CD14-positive monocyte (primary cell): Measurements from ENCODE around the gene RAI1. TPM values are rescaled to one million over a fixed set of nuclear protein-coding genes. Genes with fewer than 3 reads are reported as not detected.

Experiments
- DNase-seq, 3 donors: peaks; one replicate each; pipeline ENCODE4 v3.0.0-alpha.2; 2011 to 2022
- H2AFZ ChIP-seq: 2 replicates; pipeline ENCODE4 v1.6.0; 2012; ENCODE audit warnings: mild to moderate bottlenecking, low read depth, low read length, inconsistent platforms; ENCODE audit not compliant: insufficient read depth, poor library complexity, severe bottlenecking
- H3K27ac ChIP-seq, 2 donors: 1 replicate in 1 of 2; 2 replicates in 1 of 2; pipeline ENCODE4 v1.5.1; 2012 to 2013; ENCODE audit warnings: low read length in 2 of 2, control low read depth in 1 of 2, inconsistent platforms in 1 of 2, low read depth in 1 of 2, mild to moderate bottlenecking in 1 of 2
- H3K27me3 ChIP-seq, 2 donors: one replicate each; pipeline versions ENCODE4 v1.6.0 to v1.6.1; 2011 to 2013; ENCODE audit warnings: low read length in 2 of 2; ENCODE audit not compliant: control insufficient read depth in 2 of 2, insufficient read depth in 2 of 2
- H3K36me3 ChIP-seq, 2 donors: replicated peaks in 1 of 2; 1 replicate in 1 of 2; 2 replicates in 1 of 2; pipeline versions ENCODE4 v1.5.1 to v1.6.1; 2012 to 2013; ENCODE audit warnings: low read length in 2 of 2, control low read depth in 1 of 2, inconsistent platforms in 1 of 2, mild to moderate bottlenecking in 1 of 2; ENCODE audit not compliant: insufficient read depth in 2 of 2, control insufficient read depth in 1 of 2
- H3K4me1 ChIP-seq, 2 donors: 1 replicate in 1 of 2; 2 replicates in 1 of 2; pipeline versions ENCODE4 v1.5.1 to v1.6.1; 2012 to 2013; ENCODE audit warnings: low read length in 2 of 2, control low read depth in 1 of 2, inconsistent platforms in 1 of 2, mild to moderate bottlenecking in 1 of 2, moderate library complexity in 1 of 2; ENCODE audit not compliant: insufficient read depth in 2 of 2, control insufficient read depth in 1 of 2
- H3K4me2 ChIP-seq: replicated peaks from 2 replicates; pipeline ENCODE3; 2012; ENCODE audit warnings: low read length, moderate library complexity, mild to moderate bottlenecking; ENCODE audit not compliant: poor library complexity, severe bottlenecking; ENCODE audit errors: extremely low read depth
- H3K4me3 ChIP-seq, 3 experiments: fragments of 200-600 bp in 1 of 3; sonication (generic) in 1 of 3; replicated peaks in 1 of 3; 1 replicate in 2 of 3; 2 replicates in 1 of 3; pipeline ENCODE4 v1.5.1; 2011 to 2013; ENCODE audit warnings: low read length in 3 of 3, mild to moderate bottlenecking in 3 of 3, control low read depth in 2 of 3, low read depth in 2 of 3, inconsistent platforms in 1 of 3, moderate library complexity in 1 of 3
- H3K79me2 ChIP-seq: 2 replicates; pipeline ENCODE4 v1.6.0; 2012; ENCODE audit warnings: mild to moderate bottlenecking, control low read depth, inconsistent platforms, low read length, moderate library complexity; ENCODE audit not compliant: insufficient read depth
- H3K9ac ChIP-seq: 2 replicates; pipeline ENCODE4 v1.6.0; 2017; ENCODE audit warnings: low read length, mild to moderate bottlenecking; ENCODE audit not compliant: insufficient read depth, poor library complexity, severe bottlenecking
- H3K9me3 ChIP-seq, 2 donors: replicated peaks in 1 of 2; 1 replicate in 1 of 2; 2 replicates in 1 of 2; pipeline versions ENCODE4 v1.5.1 to v1.6.1; 2012 to 2013; ENCODE audit warnings: low read length in 2 of 2, control low read depth in 1 of 2; ENCODE audit not compliant: control insufficient read depth in 1 of 2, insufficient read depth in 1 of 2
- H4K20me1 ChIP-seq: 2 replicates; pipeline ENCODE4 v1.6.0; 2012; ENCODE audit warnings: mild to moderate bottlenecking, low read length, control low read depth, moderate library complexity; ENCODE audit not compliant: insufficient read depth
- H3K27ac Mint-ChIP-seq, 7 donors: one replicate each; pipeline ENCODE4 v1.8.0; 2020; ENCODE audit warnings: mild to moderate bottlenecking in 7 of 7, mixed read lengths in 7 of 7, moderate library complexity in 6 of 7, inconsistent platforms in 2 of 7
- H3K27me3 Mint-ChIP-seq, 3 donors: one replicate each; pipeline ENCODE4 v1.8.0; 2021 to 2022; ENCODE audit warnings: low read depth in 3 of 3, mild to moderate bottlenecking in 3 of 3, mixed read lengths in 3 of 3, moderate library complexity in 3 of 3, inconsistent platforms in 1 of 3
- H3K36me3 Mint-ChIP-seq, 2 donors: one replicate each; pipeline ENCODE4 v1.8.0; 2020; ENCODE audit warnings: mixed read lengths in 2 of 2, inconsistent platforms in 1 of 2, mild to moderate bottlenecking in 1 of 2
- H3K4me1 Mint-ChIP-seq: one replicate; pipeline ENCODE4 v1.8.0; 2020; ENCODE audit warnings: mild to moderate bottlenecking, mixed read lengths
- H3K4me3 Mint-ChIP-seq, 2 donors: one replicate each; pipeline ENCODE4 v1.8.0; 2020; ENCODE audit warnings: mild to moderate bottlenecking in 2 of 2, mixed read lengths in 2 of 2, moderate library complexity in 1 of 2
- H3K9me3 Mint-ChIP-seq, 7 donors: one replicate each; pipeline ENCODE4 v1.8.0; 2020 to 2022; ENCODE audit warnings: mixed read lengths in 7 of 7, mild to moderate bottlenecking in 6 of 7, moderate library complexity in 6 of 7, inconsistent platforms in 2 of 7
- CTCF ChIP-seq: fragments of 200-600 bp; IDR thresholded peaks from one replicate; pipeline ENCODE4 v1.8.0; 2022; ENCODE audit warnings: antibody characterized with exemption, mild to moderate bottlenecking
- WGBS: methylation state at CpG from one replicate; pipeline ENCODE4 v1.1.5; 2013; ENCODE audit warnings: missing lambda C conversion rate; ENCODE audit not compliant: insufficient coverage; 5-methylcytosine and 5-hydroxymethylcytosine counted together
- intact Hi-C, 2 donors: fragments of 100-400 bp; cut with micrococcal nuclease; formaldehyde crosslinking; loops; one replicate each; pipeline versions ENCODE4 v1.15.0 to v1.15.1; 2023
- polyA plus RNA-seq, 3 donors: library from polyadenylated mRNA; depleted of rRNA in 1 of 3; unstranded in 2 of 3; stranded (reverse) in 1 of 3; fragments of 300-500 nt in 2 of 3; fragments of >200 nt in 1 of 3; fragmentation: Illumina TruSeq in 2 of 3; gene quantifications; 1 replicate in 2 of 3; 2 replicates in 1 of 3; pipeline ENCODE4 v1.2.3, GENCODE V29; 2012 to 2021

RAI1 gene
- polyA plus RNA-seq, 3 donors = 0.89 to 4.4 (median 1.5) TPM

GRCh38 chr17:17748604-17749003, 67.3 kb downstream of the RAI1 start:
- Histone ChIP-seq H3K9me3 (no peaks in the 10 kb centered on the region), H3K27ac (peak overlapping the region; percentile 37 to 72), H4K20me1 (peaks cover 11% of the 10 kb centered on the region), H3K79me2 (peaks cover 49% of the 10 kb centered on the region), H3K9ac (no peak overlapping the region), H3K27me3 (no peaks in the 10 kb centered on the region), H3K4me3 (no peak overlapping the region), H2AFZ (no peak overlapping the region), H3K36me3 (no peaks in the 10 kb centered on the region), H3K4me2 (no peak overlapping the region), H3K4me1 (peaks cover 40 to 41% of the 10 kb centered on the region in 2 donors)
- no peaks in the 10 kb centered on the region for H3K9me3 Mint-ChIP-seq
- WGBS = 100% methylated on average over 5 of the region's 8 CpGs
- no peak overlapping the region for H3K4me3 Mint-ChIP-seq
- no peak for DNase-seq
- intact Hi-C loops = no loop called here
- H3K36me3 Mint-ChIP-seq = peaks cover 2 to 4% of the 10 kb centered on the region in 2 donors
- no peak for TF ChIP-seq CTCF
- peak overlapping the region in 2 of 7 donors; percentile 80 to 88 for H3K27ac Mint-ChIP-seq
- H3K27me3 Mint-ChIP-seq = peaks cover 0 to 3% (median 0%) of the 10 kb centered on the region in 3 donors
- H3K4me1 Mint-ChIP-seq = peaks cover 36% of the 10 kb centered on the region

GRCh38 chr17:17749025-17749772, 67.9 kb downstream of the RAI1 start:
- Histone ChIP-seq H2AFZ (peak overlapping the region; percentile 79), H3K27me3 (no peaks in the 10 kb centered on the region), H3K79me2 (peaks cover 49% of the 10 kb centered on the region), H4K20me1 (peaks cover 7% of the 10 kb centered on the region), H3K27ac (peak overlapping the region; percentile 37 to 72), H3K36me3 (no peaks in the 10 kb centered on the region), H3K4me1 (peaks cover 40 to 41% of the 10 kb centered on the region in 2 donors), H3K4me2 (peak overlapping the region; percentile 81), H3K4me3 (peak overlapping the region in 1 of 3 experiments; percentile 79), H3K9ac (no peak overlapping the region), H3K9me3 (no peaks in the 10 kb centered on the region)
- Mint-ChIP-seq H3K27me3 (peaks cover 0 to 3% (median 0%) of the 10 kb centered on the region in 3 donors), H3K9me3 (no peaks in the 10 kb centered on the region), H3K36me3 (peaks cover 2 to 4% of the 10 kb centered on the region in 2 donors), H3K4me3 (no peak overlapping the region), H3K27ac (peak overlapping the region; percentile 86 to 98 (median 95)), H3K4me1 (peaks cover 36% of the 10 kb centered on the region)
- 86% methylated on average over 14 of the region's 17 CpGs for WGBS
- TF ChIP-seq CTCF = no peak
- intact Hi-C loops = no loop called here
- DNase-seq = peak; percentile 26 to 37 (median 29)
